Omental fat pad (tissue), 4 donors: ENCODE results near the gene RHBG. TPM values are rescaled to one million over a fixed set of nuclear protein-coding genes. Genes with fewer than 3 reads are reported as not detected.
"Not testable (repeated sequence)": the region's sequence is repeated elsewhere in the genome, so short reads cannot be mapped to it uniquely, and the experiment has no call there.

ENCODE experiments used
- ATAC-seq: fragments of 150-250 bp; one replicate; pipeline ENCODE4 v1.9.1; 2016; ENCODE audit warnings: mild to moderate bottlenecking, moderate library complexity; ENCODE audit not compliant: low FRiP score
- DNase-seq: peaks from one replicate; pipeline ENCODE4 v3.0.0-alpha.2; 2019; ENCODE audit warnings: low spot score
- total RNA-seq, 4 donors: library from RNA; depleted of rRNA; stranded (reverse); fragments of >200 nt; gene quantifications; one replicate each; pipeline ENCODE4 v1.1.0, GENCODE V29; 2016
- TF ChIP-seq, protein P1 (sequence below), 3 donors: fragments of 450-650 bp; IDR thresholded peaks; one replicate each; pipeline ENCODE4 v1.5.1; 2016 to 2017; ENCODE audit warnings: antibody characterized with exemption in 3 of 3, mild to moderate bottlenecking in 3 of 3, moderate library complexity in 2 of 3

RHBG gene, protein sequence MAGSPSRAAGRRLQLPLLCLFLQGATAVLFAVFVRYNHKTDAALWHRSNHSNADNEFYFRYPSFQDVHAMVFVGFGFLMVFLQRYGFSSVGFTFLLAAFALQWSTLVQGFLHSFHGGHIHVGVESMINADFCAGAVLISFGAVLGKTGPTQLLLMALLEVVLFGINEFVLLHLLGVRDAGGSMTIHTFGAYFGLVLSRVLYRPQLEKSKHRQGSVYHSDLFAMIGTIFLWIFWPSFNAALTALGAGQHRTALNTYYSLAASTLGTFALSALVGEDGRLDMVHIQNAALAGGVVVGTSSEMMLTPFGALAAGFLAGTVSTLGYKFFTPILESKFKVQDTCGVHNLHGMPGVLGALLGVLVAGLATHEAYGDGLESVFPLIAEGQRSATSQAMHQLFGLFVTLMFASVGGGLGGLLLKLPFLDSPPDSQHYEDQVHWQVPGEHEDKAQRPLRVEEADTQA
- not detected for total RNA-seq

DNA sequence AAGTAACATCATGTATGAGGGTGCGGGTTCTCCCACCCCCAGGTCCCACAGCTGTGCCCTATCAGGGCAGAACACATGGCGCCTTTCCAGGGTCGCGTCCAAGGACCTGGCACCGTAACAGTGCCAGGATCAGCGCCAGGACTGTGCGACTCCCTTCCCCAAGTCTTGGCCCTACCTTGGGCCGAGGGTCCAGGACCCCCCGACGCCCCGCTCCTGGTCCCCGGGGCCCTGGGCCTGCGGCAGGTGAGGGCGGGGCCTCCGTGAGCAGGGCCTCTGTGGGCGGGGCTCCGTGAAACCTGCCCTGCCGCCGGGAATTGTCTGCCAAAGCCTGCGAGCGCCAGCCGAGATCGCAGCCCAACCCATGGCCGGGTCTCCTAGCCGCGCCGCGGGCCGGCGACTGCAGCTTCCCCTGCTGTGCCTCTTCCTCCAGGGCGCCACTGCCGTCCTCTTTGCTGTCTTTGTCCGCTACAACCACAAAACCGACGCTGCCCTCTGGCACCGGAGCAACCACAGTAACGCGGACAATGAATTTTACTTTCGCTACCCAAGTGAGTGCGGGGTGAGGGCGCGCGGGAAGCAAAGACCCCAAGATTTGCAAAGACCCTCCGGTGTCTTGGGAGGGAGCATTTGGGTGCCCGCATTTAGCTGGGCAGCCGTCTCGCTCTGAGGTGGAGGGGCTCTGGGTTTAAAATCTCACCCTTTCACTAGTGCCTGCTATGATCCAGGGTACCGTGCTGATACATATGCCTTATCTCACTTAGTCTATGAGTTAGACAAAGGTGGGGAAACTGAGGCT is at the start of gene RHBG:
TSS of gene RHBG (plus strand) at position 323 of the 796 bp plus-strand sequence. CDS start at position 362, 39 bp downstream.
- TF ChIP-seq, protein P1, sequence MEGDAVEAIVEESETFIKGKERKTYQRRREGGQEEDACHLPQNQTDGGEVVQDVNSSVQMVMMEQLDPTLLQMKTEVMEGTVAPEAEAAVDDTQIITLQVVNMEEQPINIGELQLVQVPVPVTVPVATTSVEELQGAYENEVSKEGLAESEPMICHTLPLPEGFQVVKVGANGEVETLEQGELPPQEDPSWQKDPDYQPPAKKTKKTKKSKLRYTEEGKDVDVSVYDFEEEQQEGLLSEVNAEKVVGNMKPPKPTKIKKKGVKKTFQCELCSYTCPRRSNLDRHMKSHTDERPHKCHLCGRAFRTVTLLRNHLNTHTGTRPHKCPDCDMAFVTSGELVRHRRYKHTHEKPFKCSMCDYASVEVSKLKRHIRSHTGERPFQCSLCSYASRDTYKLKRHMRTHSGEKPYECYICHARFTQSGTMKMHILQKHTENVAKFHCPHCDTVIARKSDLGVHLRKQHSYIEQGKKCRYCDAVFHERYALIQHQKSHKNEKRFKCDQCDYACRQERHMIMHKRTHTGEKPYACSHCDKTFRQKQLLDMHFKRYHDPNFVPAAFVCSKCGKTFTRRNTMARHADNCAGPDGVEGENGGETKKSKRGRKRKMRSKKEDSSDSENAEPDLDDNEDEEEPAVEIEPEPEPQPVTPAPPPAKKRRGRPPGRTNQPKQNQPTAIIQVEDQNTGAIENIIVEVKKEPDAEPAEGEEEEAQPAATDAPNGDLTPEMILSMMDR (IDR thresholded peaks at IDR 0.05) = no peak
- ATAC-seq (peak; percentile 45), DNase-seq (no peak)

DNA sequence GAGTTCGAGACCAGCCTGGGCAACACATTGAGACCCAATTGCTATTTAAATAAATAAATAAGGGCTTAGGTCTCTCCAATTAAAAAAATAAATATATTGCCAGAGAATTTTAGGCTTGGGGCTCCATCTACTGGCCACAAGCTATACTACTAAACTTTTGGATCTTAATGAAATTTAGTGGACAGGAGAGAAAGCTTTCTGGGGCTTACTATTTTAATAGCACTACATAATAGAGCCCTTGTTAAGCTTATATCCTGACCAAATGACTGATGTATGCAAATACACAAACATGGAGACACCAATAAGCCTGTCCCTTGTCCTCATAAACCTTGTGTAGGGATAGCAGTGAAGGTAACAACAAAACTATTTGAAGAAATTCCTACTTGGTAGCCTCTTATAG is 49.3 kb upstream of the RHBG start:
- DNase-seq (no peak), ATAC-seq (no peak)
- TF ChIP-seq, protein P1 (IDR thresholded peaks at IDR 0.05) = no peak

DNA sequence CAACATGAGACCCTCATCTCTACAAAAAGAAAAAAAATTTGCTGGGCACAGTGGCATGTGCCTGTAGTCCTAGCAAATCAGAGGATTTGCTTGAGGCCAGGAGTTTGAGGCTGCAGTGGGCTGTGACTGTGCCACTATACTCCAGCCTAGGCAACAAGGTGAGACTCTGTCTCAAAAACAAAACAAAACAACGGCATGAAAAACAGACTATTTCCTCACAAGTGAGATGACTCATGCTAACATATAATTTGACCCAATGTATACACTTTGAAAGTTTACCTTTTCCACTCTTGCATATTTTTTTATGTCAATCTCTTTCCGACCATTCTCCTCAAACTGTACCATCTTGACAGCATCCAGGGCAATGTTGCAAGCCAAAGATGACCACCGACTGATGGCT is 48.5 kb upstream of the RHBG start:
- ATAC-seq = no peak
- TF ChIP-seq, protein P1 (IDR thresholded peaks at IDR 0.05) = no peak
- DNase-seq = no peak

DNA sequence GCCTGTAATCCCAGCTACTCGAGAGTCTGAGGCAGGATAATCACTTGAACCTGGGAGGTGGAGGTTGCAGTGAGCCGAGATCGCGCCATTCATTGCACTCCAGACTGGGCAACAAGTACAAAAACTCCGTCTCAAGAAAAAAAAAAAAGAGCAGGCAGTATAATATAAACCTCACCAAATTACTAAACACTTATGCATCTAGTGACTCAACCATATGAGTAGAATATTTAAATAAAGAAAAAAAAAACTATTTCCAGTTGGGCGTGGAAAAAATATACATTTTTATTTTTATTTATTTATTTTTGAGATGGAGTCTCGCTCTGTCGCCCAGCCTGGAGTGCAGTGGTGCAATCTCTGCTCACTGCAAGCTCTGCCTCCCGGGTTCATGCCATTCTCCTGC is 45.8 kb upstream of the RHBG start:
- DNase-seq, ATAC-seq: not testable (repeated sequence)

DNA sequence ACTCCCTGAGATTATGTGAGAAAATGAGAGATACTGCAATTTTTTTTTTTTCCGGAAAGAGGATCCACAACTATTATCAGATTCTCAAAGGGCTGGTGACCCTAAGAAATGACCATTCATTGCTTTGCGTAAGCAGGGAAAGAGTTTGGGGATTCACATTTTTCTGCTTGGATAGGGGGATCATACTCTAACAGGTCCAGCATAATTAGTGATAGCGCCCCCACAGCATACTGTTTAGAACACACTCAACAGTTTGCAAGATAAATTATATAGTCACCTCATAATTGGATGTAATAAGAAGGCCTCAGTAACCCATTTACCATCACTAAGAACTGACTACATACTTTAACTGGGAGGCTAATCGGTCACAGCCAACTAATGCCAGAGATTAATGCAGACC is 32.8 kb upstream of the RHBG start:
- TF ChIP-seq, protein P1 (IDR thresholded peaks at IDR 0.05) = no peak
- DNase-seq (no peak), ATAC-seq (no peak)

DNA sequence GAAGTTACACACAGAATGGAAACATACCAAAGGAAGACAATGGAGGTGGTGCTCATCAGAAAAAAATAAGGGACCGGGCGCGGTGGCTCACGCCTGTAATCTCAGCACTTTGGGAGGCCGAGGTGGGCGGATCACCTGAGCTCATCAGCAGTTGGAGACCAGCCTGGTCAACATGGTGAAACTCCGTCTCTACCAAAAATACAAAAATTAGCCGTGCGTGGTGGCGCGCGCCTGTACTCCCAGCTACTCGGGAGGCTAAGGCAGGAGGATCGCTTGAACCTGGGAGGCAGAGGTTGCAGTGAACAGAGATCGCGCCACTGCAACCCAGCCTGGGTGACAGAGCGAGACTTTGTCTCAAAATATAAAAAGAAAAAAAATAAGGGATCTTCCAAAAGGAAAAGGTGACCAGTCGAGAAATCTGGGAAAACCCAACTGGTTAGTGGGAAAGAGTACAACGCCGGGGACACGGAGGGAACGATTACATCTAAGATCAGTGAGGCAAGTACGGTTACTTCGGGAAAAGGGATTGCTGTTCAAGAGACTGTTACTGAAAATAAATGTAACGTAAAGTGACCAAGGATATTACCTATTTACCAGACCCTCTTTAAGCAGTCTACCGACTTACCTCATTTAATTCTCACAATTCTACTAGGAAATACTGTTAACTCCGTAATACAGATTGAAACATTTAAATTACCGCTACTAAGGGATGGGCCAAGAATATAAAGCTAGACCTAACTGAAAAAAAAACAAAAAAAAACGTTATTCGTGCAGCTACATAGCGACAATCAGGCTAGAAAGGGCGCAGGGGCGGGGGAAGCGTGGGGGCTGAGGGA is 31.7 kb upstream of the RHBG start:
- TF ChIP-seq, protein P1 (IDR thresholded peaks at IDR 0.05) = no peak
- ATAC-seq (no peak), DNase-seq (no peak)

DNA sequence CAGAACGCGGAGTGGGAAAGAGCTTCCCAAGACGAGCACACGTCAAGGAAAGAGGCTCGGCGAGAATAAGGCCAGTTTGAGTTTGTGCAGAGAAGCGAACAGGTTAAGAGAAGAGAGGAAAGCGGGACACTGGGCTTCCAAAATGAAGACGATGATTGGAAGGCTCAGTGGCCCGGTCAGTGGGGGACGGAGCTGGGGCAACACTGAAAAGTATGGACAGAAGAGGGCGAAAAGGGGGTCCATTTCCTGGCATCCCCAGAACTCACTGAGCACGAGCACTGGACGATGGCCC is 31.2 kb upstream of the RHBG start:
- TF ChIP-seq, protein P1 (IDR thresholded peaks at IDR 0.05) = no peak
- DNase-seq (peak; percentile 22), ATAC-seq (no peak)
